GM12875 (cell line): ENCODE results near the gene IFITM5.
"Not testable (repeated sequence)": the region's sequence is repeated elsewhere in the genome, so short reads cannot be mapped to it uniquely, and the experiment has no call there.

Experiments used
- H3K4me3 ChIP-seq: one replicate; pipeline ENCODE4 v1.5.1; 2011; ENCODE audit warnings: low read depth, low read length, control low read depth
- CTCF ChIP-seq: IDR thresholded peaks from 2 replicates; pipeline ENCODE4 v1.5.1; 2011; ENCODE audit warnings: low read depth, mild to moderate bottlenecking, control low read depth, inconsistent platforms, low read length, moderate library complexity, borderline replicate concordance; ENCODE audit not compliant: insufficient read depth

Gene IFITM5

GRCh38 chr11:288478-289397 is 10.6 kb downstream of the IFITM5 start, which contains the start of gene PGGHG:
Gene PGGHG (plus strand): TSS chr11:289126. CDS start chr11:289817, 691 bp downstream.
- H3K4me3 ChIP-seq: peak within 1 kb of the TSS; percentile 56
- TF ChIP-seq CTCF: no peak

- peak overlapping the region; percentile 56 for H3K4me3 ChIP-seq
- TF ChIP-seq CTCF: no peak
These were observed 11.4 kb downstream of the IFITM5 start for GRCh38 chr11:287821-288477.

GRCh38 chr11:286977-287820 is 12.1 kb downstream of the IFITM5 start:
- not testable (repeated sequence) for H3K4me3 ChIP-seq

- TF ChIP-seq CTCF: no peak
- H3K4me3 ChIP-seq: no peak overlapping the region
These were observed 13.5 kb downstream of the IFITM5 start for GRCh38 chr11:285894-286220.

GRCh38 chr11:285021-285893 is 14.1 kb downstream of the IFITM5 start:
- no peak for TF ChIP-seq CTCF
- no peak overlapping the region for H3K4me3 ChIP-seq

- no peak for TF ChIP-seq CTCF
- no peak overlapping the region for H3K4me3 ChIP-seq
These were observed 15.0 kb downstream of the IFITM5 start for GRCh38 chr11:284105-285020.
